Caki2 (cell line): ENCODE data around the gene TGIF2. TPM values are rescaled to one million over a fixed set of nuclear protein-coding genes. Genes with fewer than 3 reads are reported as not detected.
A peak's percentile ranks its signal among the peaks of the same experiment; 100 is the strongest.
"Not testable (repeated sequence)": the region's sequence is repeated elsewhere in the genome, so short reads cannot be mapped to it uniquely, and the experiment has no call there.

Experiments
- DNase-seq: peaks from one replicate; pipeline ENCODE4 v3.0.0-alpha.2; 2015; ENCODE audit warnings: low read depth
- in situ Hi-C: cut with HindIII; loops from 2 replicates; pipeline ENCODE4 v1.10.0; 2016; ENCODE audit warnings: low sequenced_read_pairs, low pct_unique_long_range_greater_than_20kb, mixed read lengths
- total RNA-seq: library from RNA; depleted of rRNA; stranded (reverse); fragments of >200 nt; shearing (Covaris generic); gene quantifications from 2 replicates; pipeline ENCODE4 v1.2.3, GENCODE V29; 2014; ENCODE audit warnings: low replicate concordance

The TGIF2 gene
- total RNA-seq, 1 experiment from 2014 or later, result 3.4 TPM

DNA sequence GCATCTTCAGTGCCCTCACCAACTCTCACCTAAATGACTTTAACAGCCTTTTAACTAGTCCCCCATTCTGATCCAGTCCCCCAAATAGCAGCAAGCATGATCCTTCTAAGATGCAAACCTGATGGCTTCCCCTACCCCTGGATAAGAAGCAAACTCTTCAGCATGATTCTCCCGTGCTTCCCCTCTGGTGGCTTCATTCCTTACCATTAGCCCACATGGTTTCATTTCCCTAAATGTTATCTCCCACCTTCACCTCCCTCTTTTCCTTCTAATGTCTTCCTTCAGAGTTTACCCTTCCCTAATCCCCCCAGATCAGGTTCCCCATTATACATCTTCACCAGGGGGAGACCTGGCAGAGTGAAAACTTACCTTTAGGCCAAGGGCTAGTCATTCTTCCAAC is 28.1 kb downstream of the TGIF2 start:
- DNase-seq, result no peak
- in situ Hi-C loops, result no loop called here

DNA sequence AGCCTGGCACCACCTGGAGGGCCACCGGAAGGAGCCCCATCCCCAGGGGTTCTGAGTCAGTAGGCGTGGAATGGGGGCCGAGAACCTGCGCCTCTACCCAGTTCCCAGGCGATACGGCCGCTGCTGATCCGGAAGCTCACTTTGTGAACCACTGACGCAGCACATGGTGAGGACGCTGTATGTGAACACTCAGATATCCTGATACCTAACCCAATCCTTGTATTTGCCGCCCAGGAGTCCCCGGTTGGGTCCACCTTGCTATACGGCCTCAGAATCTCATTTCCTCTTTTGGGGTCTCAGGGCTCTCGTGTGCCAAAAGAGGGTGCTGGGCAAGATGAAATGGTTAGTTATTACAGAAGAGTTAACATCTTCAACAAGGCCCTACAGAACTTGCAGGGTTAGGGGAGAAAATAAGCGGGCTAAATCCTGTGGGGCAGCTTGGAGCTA is 31.6 kb downstream of the TGIF2 start:
- in situ Hi-C loops, result no loop called here
- no peak for DNase-seq

GRCh38 chr20:36605399-36606157 is 32.2 kb downstream of the TGIF2 start, which contains the start of gene RAB5IF:
TSS of gene RAB5IF (plus strand) at chr20:36605779. CDS start at chr20:36605952, 173 bp downstream.
- in situ Hi-C loops, result no loop called here

DNA sequence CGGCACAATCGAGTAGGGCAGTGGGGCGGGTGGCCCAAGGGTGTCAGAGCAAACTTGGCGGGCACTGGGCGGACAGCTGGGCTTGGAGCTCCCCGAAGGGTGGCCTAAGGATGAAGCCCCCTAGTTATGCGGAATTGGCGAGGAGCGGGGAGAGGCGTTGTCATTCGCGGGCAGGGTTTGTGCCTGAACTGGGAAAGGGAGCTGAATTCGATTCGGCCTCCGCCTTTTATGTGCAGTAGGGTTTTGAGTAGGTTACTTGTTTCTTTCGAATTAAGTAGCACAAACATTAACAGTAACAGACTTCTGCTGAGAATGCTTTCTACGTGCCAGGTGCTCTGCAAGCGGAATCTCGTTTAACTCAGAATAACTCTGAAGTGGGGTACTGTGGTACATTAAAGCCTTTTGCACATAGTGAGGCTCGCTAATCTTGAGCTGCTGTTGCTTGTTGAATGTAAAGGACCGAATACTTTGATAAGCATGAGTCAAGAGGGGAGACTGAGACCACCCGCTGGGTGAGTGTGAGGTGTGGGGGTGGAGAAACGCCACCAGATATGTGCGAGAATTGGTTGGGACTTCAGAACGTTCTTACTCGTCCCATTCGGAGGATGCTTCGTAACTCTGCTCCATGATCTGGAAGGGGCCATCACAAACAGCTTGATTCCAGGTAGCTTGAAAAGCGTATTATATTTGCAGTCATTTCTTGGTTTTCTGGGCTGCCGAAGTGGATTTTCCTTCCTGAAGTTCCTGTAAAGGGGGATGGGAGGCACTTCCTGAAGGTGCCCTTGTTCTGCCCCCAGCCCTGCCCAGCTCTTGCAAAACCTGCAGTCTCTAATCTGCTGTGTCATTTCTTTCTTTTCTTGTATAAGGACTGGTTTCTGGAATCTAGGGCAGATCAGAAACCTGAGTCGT is 33.0 kb downstream of the TGIF2 start:
- in situ Hi-C loops, result no loop called here
- DNase-seq, result peak; percentile 53

More at GRCh38 chr20:36605399-36606157, 32.2 kb downstream of the TGIF2 start, which contains the start of gene RAB5IF:
- peak; percentile 100 for DNase-seq

DNA sequence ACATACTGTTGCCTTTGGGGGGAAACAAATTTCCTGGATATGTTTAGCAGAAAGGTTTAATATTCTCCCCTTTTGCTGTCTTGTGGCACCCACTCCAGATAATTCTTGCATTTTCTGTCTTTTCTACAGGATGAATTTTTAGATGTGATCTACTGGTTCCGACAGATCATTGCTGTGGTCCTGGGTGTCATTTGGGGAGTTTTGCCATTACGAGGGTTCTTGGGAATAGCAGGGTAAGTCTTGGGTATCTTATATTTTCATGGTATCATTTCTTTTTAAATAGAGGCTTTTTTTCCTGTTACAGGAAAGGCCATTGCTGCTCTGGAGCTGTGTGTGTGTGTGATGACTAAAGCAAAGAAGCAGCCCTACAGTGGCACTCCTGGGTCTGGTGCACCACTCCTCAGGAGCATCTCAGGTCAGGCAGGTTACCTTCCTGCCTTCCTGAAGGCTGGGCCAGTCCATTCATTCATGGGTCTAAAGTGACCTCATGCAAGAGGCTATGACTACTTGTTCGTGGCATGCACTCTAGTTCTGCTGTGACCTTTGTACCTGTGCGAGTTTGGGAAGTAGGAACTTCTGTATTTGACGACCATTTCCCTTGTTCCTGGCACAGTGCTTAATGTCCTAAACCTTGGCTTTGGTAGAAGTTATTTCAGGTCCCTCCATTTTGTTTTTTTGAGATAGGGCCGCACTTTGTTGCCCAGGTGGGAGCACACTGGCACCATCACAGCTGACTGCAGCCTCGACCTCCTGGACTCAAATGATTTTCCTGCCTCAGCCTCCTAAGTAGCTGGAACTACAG is 34.4 kb downstream of the TGIF2 start:
- peak; percentile 54 for DNase-seq
- in situ Hi-C loops, result no loop called here

DNA sequence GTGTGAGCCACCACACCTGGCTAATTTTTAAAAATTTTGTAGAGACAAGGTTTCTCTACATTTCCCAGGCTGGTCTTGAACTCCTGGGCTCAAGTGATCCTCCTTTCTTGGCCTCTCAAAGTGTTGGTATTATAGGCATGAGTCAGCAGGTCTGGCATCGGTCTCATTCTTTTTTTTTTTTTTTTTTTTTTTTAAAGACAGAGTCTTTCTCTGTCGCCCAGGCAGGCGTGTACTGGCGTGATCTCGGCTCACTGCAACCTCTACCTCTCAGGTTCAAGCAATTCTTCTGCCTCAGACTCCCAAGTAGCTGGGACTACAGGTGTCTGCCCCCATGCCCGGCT is 35.0 kb downstream of the TGIF2 start:
- in situ Hi-C loops, result not testable (repeated sequence)
- DNase-seq, result peak; percentile 33

GRCh38 chr20:36611625-36612024 is 38.2 kb downstream of the TGIF2 start:
- DNase-seq, result no peak
- in situ Hi-C loops, result no loop called here

- DNase-seq, result no peak
- in situ Hi-C loops, result no loop called here
Measured at GRCh38 chr20:36613974-36614373, 40.6 kb downstream of the TGIF2 start.

- DNase-seq, result no peak
- in situ Hi-C loops, result no loop called here
Measured at GRCh38 chr20:36614781-36615557, 41.6 kb downstream of the TGIF2 start.

GRCh38 chr20:36620917-36621316 is 47.5 kb downstream of the TGIF2 start:
- DNase-seq, result no peak

DNA sequence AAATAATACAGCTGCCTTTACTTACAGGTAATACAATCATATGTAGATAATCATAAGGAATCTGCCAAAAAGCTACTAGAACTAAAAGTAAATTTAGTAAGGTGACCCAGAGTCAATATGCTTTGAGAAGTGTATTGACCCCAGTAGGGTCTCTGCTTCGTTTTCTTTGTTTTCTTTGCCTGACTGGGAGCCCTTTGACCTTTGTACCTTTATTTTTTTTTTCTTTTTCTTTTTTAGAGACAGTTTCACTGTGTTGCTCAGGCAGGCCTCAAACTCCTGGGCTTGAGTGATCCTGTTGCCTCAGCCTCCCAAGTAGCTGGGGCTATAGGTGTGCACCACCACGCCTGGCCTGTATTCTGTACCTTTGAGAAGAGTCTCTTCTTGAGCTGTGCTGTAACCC is 50.0 kb downstream of the TGIF2 start:
- in situ Hi-C loops, result no loop called here
- no peak for DNase-seq

More at GRCh38 chr20:36620917-36621316, 47.5 kb downstream of the TGIF2 start:
- in situ Hi-C loops, result no loop called here

GRCh38 chr20:36624068-36624943 is 50.9 kb downstream of the TGIF2 start:
- no peak for DNase-seq
- in situ Hi-C loops, result no loop called here

DNA sequence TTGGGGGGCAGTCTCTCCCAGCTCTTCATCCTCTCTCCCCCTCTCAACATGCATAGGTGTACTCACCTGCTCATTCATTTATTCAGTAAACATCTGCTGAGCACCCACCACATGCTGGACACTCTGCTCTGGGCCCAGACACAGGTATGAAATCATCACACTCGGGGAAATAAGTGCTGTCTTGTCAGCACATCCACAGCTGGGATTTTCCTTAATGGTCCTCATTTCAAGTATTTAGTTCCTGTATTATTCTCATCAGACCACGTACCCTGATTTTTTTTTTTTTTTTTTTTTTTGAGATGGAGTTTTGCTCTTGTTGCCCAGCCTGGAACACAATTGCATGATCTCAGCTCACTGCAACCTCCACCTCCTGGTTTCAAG is 51.5 kb downstream of the TGIF2 start:
- in situ Hi-C loops, result no loop called here
- DNase-seq, result no peak

DNA sequence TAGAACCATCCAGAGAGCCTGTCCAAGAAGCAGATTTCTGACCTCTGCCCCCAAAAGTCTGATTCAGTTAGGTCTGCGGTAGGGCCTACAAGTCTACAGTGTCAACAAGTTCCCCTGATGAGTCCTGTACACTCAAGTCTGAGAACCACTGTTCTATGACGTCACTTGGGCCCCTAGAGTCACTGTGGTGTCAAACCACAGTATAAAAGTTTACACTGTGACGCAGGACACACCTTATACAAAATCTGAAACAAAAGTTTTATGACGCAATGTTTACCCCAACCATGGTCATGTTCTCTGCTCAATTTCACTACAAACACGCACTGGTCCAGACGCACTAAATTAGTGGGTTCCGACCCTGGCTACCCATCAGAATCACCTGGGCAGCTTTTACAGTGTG is 54.7 kb downstream of the TGIF2 start:
- in situ Hi-C loops, result no loop called here
- no peak for DNase-seq

- in situ Hi-C loops, result no loop called here
- DNase-seq, result no peak
Measured at GRCh38 chr20:36629719-36630681, 56.6 kb downstream of the TGIF2 start.

DNA sequence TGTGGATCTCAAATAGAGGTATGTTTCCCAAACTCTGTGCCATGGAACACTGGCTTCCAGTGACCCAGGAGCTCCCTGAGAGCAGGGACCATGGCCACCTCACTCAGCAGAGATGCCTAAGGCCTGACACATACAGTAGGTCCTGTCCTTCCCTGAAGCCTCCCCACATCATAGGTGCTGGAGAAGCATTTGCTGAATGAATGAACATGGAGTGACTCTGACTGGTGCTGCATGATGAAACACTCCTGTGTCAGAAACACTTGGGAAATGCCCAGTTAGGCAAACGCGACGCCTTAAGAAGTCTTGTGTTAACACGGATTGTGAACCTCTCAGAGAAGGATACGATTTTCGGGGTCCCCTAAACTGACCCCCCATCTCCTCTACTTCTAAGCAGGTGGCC is 58.2 kb downstream of the TGIF2 start:
- DNase-seq, result no peak
- in situ Hi-C loops, result no loop called here
